Ovary (tissue), 9 donors: Measurements from ENCODE around the gene JMJD7. TPM values are rescaled to one million over a fixed set of nuclear protein-coding genes. Genes with fewer than 3 reads are reported as not detected.

Source experiments
- DNase-seq, 5 donors: peaks; one replicate each; pipeline ENCODE4 v3.0.0-alpha.2; 2019 to 2020
- H3K27ac ChIP-seq, 2 donors: fragments of 200-600 bp; one replicate each; pipeline versions ENCODE4 v1.5.1 to v1.8.0; 2019 to 2022
- H3K27me3 ChIP-seq: fragments of 200-600 bp; one replicate; pipeline ENCODE4 v1.8.0; 2022
- H3K36me3 ChIP-seq: fragments of 200-600 bp; sonication (generic); one replicate; pipeline ENCODE4 v1.5.1; 2019
- H3K4me1 ChIP-seq: one replicate; pipeline ENCODE4 v1.8.1; 2013; ENCODE audit warnings: mild to moderate bottlenecking, moderate library complexity; ENCODE audit not compliant: insufficient read depth
- H3K4me3 ChIP-seq: fragments of 200-600 bp; sonication (generic); one replicate; pipeline ENCODE4 v1.5.1; 2017
- H3K9me3 ChIP-seq, 2 donors: fragments of 200-600 bp in 1 of 2; sonication (generic) in 1 of 2; one replicate each; pipeline versions ENCODE4 v1.5.1 to v1.8.1; 2013 to 2019; ENCODE audit warnings: mild to moderate bottlenecking in 1 of 2, moderate library complexity in 1 of 2
- CTCF ChIP-seq, 3 donors: fragments of 450-650 bp in 2 of 3; fragments of 200-600 bp in 1 of 3; IDR thresholded peaks; one replicate each; pipeline versions ENCODE4 v1.5.1 to v1.8.0; 2016 to 2022; ENCODE audit warnings: antibody characterized with exemption in 3 of 3, mild to moderate bottlenecking in 1 of 3
- EP300 ChIP-seq: sonication (generic); formaldehyde crosslinking; IDR thresholded peaks from one replicate; pipeline ENCODE4 v1.6.1; 2017; ENCODE audit warnings: antibody characterized with exemption
- POLR2A ChIP-seq: fragments of 450-650 bp; IDR thresholded peaks from one replicate; pipeline ENCODE4 v1.6.1; 2017; ENCODE audit warnings: antibody characterized with exemption, mild to moderate bottlenecking, moderate library complexity
- WGBS, 3 donors: extraction: QIAGEN DNeasy Blood & Tissue Kit in 1 of 3; methylation state at CpG; one replicate each; pipeline versions ENCODE4 v1.1.5 to v1.1.7; 2013 to 2017; 5-methylcytosine and 5-hydroxymethylcytosine counted together
- intact Hi-C, 4 donors: fragments of 100-400 bp; cut with DNase I; formaldehyde crosslinking; loops; one replicate each; pipeline versions ENCODE4 v1.11.0 to v1.15.1; 2022 to 2023
- polyA plus RNA-seq, 2 donors: library from polyadenylated mRNA; stranded (reverse); fragments of 200-250 nt in 1 of 2; fragments of 350-450 nt in 1 of 2; fragmentation: Illumina TruSeq in 1 of 2; extraction: RNeasy Lipid Tissue Mini Kit (QIAGEN cat#74804) in 1 of 2; gene quantifications; one replicate each; pipeline ENCODE4 v1.2.3, GENCODE V29; 2013 to 2014
- total RNA-seq, 7 donors: library from RNA; depleted of rRNA in 2 of 7; stranded (reverse); fragments of >200 nt in 2 of 7; fragmentation: NEBNext Ultra II Directional in 3 of 7; extraction: Animal tissue kit (Norgen Biotek cat#: 25700) in 3 of 7; gene quantifications; one replicate each; pipeline versions ENCODE4 v1.1.0 to v1.2.4, GENCODE V29; 2016 to 2023
- donor health status: DM: no; HTN: no; CAD: no; lungs with moderate emphysema.
- donor health status: DM: no; HTN: no; CAD: no.
- donor health status: Bipolar disorder and iron deficiency.
- donor health status: DM: yes; HTN: yes; CAD: no.
- donor health status: DM: no; HTN: no; CAD: no.
- donor health status: DM: yes; HTN: yes; CAD: no.

JMJD7 gene
- total and polyA plus RNA-seq, 9 donors: 3.0 to 21.4 (median 14.9) TPM

GRCh38 chr15:41823502-41823901, 4.4 kb upstream of the JMJD7 start:
- WGBS, 3 donors: 84 to 91% (median 88%) methylated on average over 11 of the region's 11 CpGs
- Histone ChIP-seq H3K4me3 (no peak overlapping the region), H3K4me1 (no peaks in the 10 kb centered on the region), H3K9me3 (no peaks in the 10 kb centered on the region), H3K27me3 (no peaks in the 10 kb centered on the region), H3K36me3 (no peaks in the 10 kb centered on the region), H3K27ac (no peak overlapping the region)
- intact Hi-C loops: no loop called here
- no peak for DNase-seq
- no peak for TF ChIP-seq POLR2A
- no peak for TF ChIP-seq EP300
- no peak for TF ChIP-seq CTCF (IDR thresholded peaks at IDR 0.05)

GRCh38 chr15:41824062-41824745, 3.7 kb upstream of the JMJD7 start:
- H3K27me3 ChIP-seq: no peaks in the 10 kb centered on the region
- H3K36me3 ChIP-seq: no peaks in the 10 kb centered on the region
- no peak overlapping the region for H3K4me3 ChIP-seq
- H3K27ac ChIP-seq: no peak overlapping the region
- intact Hi-C loops: no loop called here
- no peaks in the 10 kb centered on the region for H3K4me1 ChIP-seq
- DNase-seq: no peak
- 87 to 90% (median 88%) methylated on average over 19 of the region's 19 CpGs for WGBS, 3 donors
- no peaks in the 10 kb centered on the region for H3K9me3 ChIP-seq
- TF ChIP-seq EP300 (no peak), CTCF (IDR thresholded peaks at IDR 0.05) (no peak), POLR2A (no peak)

DNA sequence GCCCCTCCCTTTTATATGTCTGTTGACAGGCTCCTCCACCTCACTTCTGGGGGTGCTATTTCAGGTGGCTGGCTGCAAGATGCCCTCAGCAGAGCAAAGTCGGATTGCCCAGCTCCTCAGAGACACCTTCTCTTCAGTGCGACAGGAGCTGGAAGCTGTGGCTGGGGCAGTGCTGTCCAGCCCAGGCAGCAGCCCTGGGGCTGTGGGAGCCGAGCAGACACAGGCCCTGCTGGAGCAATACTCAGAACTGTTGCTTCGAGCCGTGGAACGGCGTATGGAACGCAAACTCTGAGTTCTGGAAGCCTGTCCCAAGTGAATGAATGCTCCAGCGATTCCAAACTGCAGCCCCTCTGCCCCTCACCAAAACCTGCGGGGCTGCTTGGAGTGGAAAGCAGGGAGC, 2.7 kb upstream of the JMJD7 start:
- H3K36me3 ChIP-seq: no peaks in the 10 kb centered on the region
- no peak overlapping the region for H3K4me3 ChIP-seq
- H3K4me1 ChIP-seq: no peaks in the 10 kb centered on the region
- no peak for DNase-seq
- intact Hi-C loops: no loop called here
- WGBS, 3 donors: 75 to 82% (median 80%) methylated on average over 10 of the region's 10 CpGs
- H3K27ac ChIP-seq: no peak overlapping the region
- TF ChIP-seq CTCF (IDR thresholded peaks at IDR 0.05) (no peak), EP300 (no peak), POLR2A (no peak)
- no peaks in the 10 kb centered on the region for H3K9me3 ChIP-seq
- no peaks in the 10 kb centered on the region for H3K27me3 ChIP-seq

DNA sequence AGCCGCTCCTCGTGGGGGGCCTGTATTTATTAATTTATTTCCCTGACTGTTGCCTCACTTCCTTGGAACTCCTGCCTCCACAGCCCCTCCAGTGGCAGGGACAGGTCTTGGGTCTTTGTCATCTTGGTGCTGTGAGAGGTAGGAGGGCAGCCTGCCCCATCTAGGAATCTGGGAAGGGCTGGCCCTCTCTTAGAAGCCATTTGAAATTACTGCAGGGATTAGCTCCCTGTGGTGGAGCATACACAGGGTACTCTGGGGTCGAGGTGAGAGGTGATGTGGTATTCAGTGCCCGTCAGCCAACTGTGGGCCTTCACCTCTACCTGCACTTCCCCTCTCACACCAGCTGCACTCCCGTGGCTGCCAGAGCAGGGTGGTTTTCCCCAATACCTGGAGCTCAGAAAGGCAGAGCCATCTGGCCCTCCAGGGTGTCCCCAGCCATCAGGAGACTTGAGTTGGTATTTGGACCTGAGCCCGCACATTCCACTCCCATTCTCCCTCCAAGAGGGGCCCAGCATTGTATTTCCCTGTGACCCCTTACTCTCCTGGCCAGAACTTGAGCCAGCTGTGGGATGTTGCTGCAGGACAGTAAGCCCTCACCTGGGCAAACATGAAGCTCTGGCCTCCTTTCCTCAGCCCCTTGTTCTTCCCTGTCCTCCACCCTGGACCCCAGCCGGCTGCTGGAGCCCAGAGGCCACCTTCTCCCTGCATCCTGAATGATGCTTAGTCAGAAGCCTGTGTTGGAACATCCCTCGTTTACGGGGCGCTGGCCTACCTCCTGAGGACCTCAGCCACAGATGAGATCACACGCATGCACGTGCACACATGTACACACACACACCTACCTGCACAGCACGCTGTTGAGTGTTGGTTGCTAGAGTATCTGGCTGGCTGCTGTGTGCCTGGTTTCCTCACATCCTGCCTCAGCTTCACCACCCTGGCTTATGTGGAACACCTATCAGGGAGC, 2.0 kb upstream of the JMJD7 start:
- intact Hi-C loops: no loop called here
- Histone ChIP-seq H3K4me1 (no peaks in the 10 kb centered on the region), H3K27ac (no peak overlapping the region), H3K27me3 (no peaks in the 10 kb centered on the region), H3K9me3 (no peaks in the 10 kb centered on the region), H3K36me3 (no peaks in the 10 kb centered on the region), H3K4me3 (no peak overlapping the region)
- DNase-seq: no peak
- TF ChIP-seq POLR2A (no peak), CTCF (IDR thresholded peaks at IDR 0.05) (no peak), EP300 (no peak)
- 64 to 76% (median 71%) methylated on average over 13 of the region's 13 CpGs for WGBS, 3 donors
